Upper lobe of left lung (tissue), 6 donors: ENCODE data around the gene CMTM7. TPM values are rescaled to one million over a fixed set of nuclear protein-coding genes. Genes with fewer than 3 reads are reported as not detected.

Source experiments
- ATAC-seq, 2 donors: fragments of 200-7000 bp; cut with Tn5 transposase; one replicate each; pipeline ENCODE4 v1.9.1; 2022; ENCODE audit warnings: mild to moderate bottlenecking in 2 of 2, moderate library complexity in 2 of 2; ENCODE audit not compliant: low FRiP score in 2 of 2
- DNase-seq, 2 donors: peaks; one replicate each; pipeline ENCODE4 v3.0.0-alpha.2; 2019 to 2020
- H3K27ac ChIP-seq, 4 donors: fragments of 200-600 bp; sonication (generic); one replicate each; pipeline ENCODE4 v1.5.1; 2016 to 2019
- H3K27me3 ChIP-seq, 4 donors: fragments of 200-600 bp; sonication (generic); one replicate each; pipeline ENCODE4 v1.5.1; 2017 to 2019
- H3K36me3 ChIP-seq, 4 donors: fragments of 200-600 bp; sonication (generic); one replicate each; pipeline ENCODE4 v1.5.1; 2016 to 2019
- H3K4me1 ChIP-seq, 4 donors: fragments of 200-600 bp; sonication (generic); one replicate each; pipeline ENCODE4 v1.5.1; 2018 to 2019
- H3K4me3 ChIP-seq, 4 donors: fragments of 200-600 bp; sonication (generic); one replicate each; pipeline ENCODE4 v1.5.1; 2017 to 2019; ENCODE audit warnings: mild to moderate bottlenecking in 2 of 4, moderate library complexity in 1 of 4
- H3K9me3 ChIP-seq, 4 donors: fragments of 200-600 bp; sonication (generic); one replicate each; pipeline ENCODE4 v1.5.1; 2018 to 2019
- CTCF ChIP-seq, 6 experiments: fragments of 450-650 bp in 4 of 6; fragments of 200-600 bp in 2 of 6; sonication (generic) in 2 of 6; IDR thresholded peaks; one replicate each; pipeline ENCODE4 v1.5.1; 2016 to 2019; ENCODE audit warnings: antibody characterized with exemption in 6 of 6
- EP300 ChIP-seq, 4 donors: sonication (generic); formaldehyde crosslinking; IDR thresholded peaks; one replicate each; pipeline ENCODE4 v1.5.1; 2017; ENCODE audit warnings: antibody characterized with exemption in 4 of 4, control low read depth in 2 of 4
- POLR2A ChIP-seq, 4 donors: fragments of 450-650 bp; IDR thresholded peaks; one replicate each; pipeline ENCODE4 v1.5.1; 2016 to 2017; ENCODE audit warnings: antibody characterized with exemption in 4 of 4, mild to moderate bottlenecking in 2 of 4
- POLR2AphosphoS5 ChIP-seq, 2 donors: sonication (generic); formaldehyde crosslinking; IDR thresholded peaks; one replicate each; pipeline ENCODE4 v1.5.1; 2017; ENCODE audit warnings: antibody characterized with exemption in 2 of 2
- WGBS, 2 donors: methylation state at CpG; one replicate each; pipeline ENCODE4 v1.1.5; 2017 to 2018; 5-methylcytosine and 5-hydroxymethylcytosine counted together
- total RNA-seq, 6 donors: library from RNA; depleted of rRNA in 4 of 6; stranded (reverse); fragments of >200 nt in 4 of 6; gene quantifications; one replicate each; pipeline versions ENCODE4 v1.1.0 to v1.2.1, GENCODE V29; 2016 to 2021
- donor health status: DM: no; HTN: no; CAD: no; lungs with moderate emphysema.
- donor health status: DM: no; HTN: yes; CAD: no; lungs with severe emphysema.

Gene CMTM7
- total RNA-seq, 6 donors from 2014 or later = 39.4 to 103 (median 49.7) TPM

DNA sequence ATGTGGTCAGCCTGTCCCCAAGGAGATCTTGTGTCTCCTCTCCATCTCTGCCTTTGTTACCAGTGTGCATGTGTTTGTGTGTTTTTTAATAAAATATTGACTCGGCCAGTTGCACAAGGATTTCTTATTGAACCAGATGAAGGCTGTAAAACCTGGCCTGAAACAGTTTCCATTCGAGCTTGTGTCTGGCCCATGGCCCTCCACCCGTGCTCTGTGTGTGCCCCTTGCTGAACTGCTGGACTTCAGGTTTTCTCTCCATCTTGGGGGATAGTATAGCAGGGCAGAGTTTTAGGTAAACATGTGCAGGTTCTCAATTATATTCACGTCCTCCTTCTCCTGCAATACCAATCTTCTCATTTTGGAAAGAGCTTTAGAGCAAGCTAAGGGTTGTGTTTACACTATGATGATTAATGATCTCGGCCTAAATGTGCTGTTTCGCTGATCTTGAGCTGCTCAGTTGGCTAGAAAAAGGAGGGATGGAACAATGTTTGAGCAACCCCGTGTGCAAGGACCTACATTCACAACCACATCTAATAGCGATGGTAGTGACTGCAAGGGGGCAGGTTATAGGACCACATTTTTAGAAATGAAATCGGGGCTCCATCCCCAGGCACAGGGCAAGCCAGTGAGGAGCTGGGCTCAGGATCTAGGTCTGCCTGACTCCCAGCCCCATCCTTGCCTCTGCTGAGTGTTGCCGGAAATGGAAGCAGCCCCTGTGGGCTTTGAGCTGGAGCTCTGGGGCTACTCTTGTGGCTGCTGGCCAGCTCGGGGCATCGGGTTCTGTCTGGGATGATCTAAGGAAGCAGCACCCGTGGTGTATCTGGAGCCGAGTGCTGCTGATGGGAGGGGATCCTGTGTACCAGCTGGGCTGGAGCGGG, 63.3 kb downstream of the CMTM7 start:
- ATAC-seq = no peak
- WGBS, 2 donors = 85 to 92% methylated on average over 9 to 15 of the region's 15 CpGs

DNA sequence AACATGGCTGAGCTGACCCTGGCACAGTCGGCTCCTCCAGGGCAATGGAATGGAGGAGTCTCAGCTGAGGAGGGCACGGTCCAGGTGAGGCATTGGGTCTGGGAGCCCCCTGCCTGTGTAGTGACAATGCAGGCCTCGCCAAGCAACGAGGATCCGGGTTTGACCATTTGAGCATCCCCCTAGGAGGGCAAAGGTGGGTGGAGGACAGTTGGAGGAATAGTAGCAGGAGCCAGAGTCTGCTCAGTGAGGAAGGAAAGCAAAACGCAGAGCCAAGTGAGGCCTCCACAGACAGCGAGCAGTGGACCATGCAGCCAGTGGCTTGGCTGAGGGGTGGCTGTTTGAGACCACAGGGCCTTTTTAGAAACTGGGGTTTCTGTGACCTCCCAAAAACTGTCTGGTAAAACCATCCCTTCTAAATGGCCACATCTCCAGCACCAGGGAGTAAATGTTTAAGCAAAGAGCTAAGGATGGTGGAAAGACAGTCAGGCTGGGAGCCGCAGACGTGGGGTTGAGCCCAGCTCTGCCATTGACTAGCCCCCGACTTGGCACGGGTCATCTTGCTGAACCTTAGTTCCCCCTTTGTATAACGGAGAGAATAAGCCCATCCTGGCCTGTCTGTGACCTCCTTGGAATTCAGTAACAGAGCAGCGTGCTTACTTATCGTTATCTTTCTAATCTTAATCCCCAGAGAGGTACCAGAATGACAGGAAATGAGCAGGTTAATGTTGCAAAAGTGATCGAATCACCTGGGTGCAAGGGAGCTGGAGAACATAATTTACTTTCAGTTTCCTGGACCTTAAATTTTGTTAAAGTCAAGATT, 64.2 kb downstream of the CMTM7 start:
- Histone ChIP-seq H3K27me3 (no peaks in the 10 kb centered on the region), H3K4me1 (peaks cover 18 to 44% (median 21%) of the 10 kb centered on the region in 4 donors), H3K27ac (peak overlapping the region in 1 of 4 donors; percentile 40), H3K4me3 (no peak overlapping the region), H3K9me3 (no peaks in the 10 kb centered on the region), H3K36me3 (peaks cover 0 to 28% (median 15%) of the 10 kb centered on the region in 4 donors)
- DNase-seq (no peak), ATAC-seq (no peak)
- WGBS, 2 donors = 85 to 94% methylated on average over 15 of the region's 15 CpGs
- no peak for TF ChIP-seq CTCF (IDR thresholded peaks at IDR 0.05)
- no peak for TF ChIP-seq POLR2AphosphoS5 (IDR thresholded peaks at IDR 0.05)
- TF ChIP-seq EP300 (IDR thresholded peaks at IDR 0.05) = no peak
- no peak for TF ChIP-seq POLR2A (IDR thresholded peaks at IDR 0.05)

More for the DNA sequence above, 63.3 kb downstream of the CMTM7 start:
- DNase-seq = peak in 1 of 2 donors; percentile 33
- H3K4me1 ChIP-seq = peaks cover 15 to 35% (median 17%) of the 10 kb centered on the region in 4 donors
- TF ChIP-seq POLR2A (IDR thresholded peaks at IDR 0.05) = no peak
- TF ChIP-seq CTCF (IDR thresholded peaks at IDR 0.05) = no peak
- no peak for TF ChIP-seq POLR2AphosphoS5 (IDR thresholded peaks at IDR 0.05)
- no peak for TF ChIP-seq EP300 (IDR thresholded peaks at IDR 0.05)
- no peaks in the 10 kb centered on the region for H3K27me3 ChIP-seq
- H3K9me3 ChIP-seq = no peaks in the 10 kb centered on the region
- no peak overlapping the region for H3K4me3 ChIP-seq
- peaks cover 3 to 28% (median 17%) of the 10 kb centered on the region in 4 donors for H3K36me3 ChIP-seq
- no peak overlapping the region for H3K27ac ChIP-seq

GRCh38 chr3:32456429-32457130, 64.9 kb downstream of the CMTM7 start:
- H3K9me3 ChIP-seq = no peaks in the 10 kb centered on the region
- WGBS, 2 donors = 95 to 100% methylated on average over 5 to 11 of the region's 11 CpGs
- no peaks in the 10 kb centered on the region for H3K27me3 ChIP-seq
- ATAC-seq (no peak), DNase-seq (no peak)
- H3K4me3 ChIP-seq = no peak overlapping the region
- H3K27ac ChIP-seq = peak overlapping the region in 1 of 4 donors; percentile 40
- H3K4me1 ChIP-seq = peaks cover 21 to 51% (median 22%) of the 10 kb centered on the region in 4 donors
- peaks cover 0 to 25% (median 15%) of the 10 kb centered on the region in 4 donors for H3K36me3 ChIP-seq
- no peak for TF ChIP-seq POLR2AphosphoS5 (IDR thresholded peaks at IDR 0.05)
- TF ChIP-seq CTCF (IDR thresholded peaks at IDR 0.05) = no peak
- no peak for TF ChIP-seq EP300 (IDR thresholded peaks at IDR 0.05)
- no peak for TF ChIP-seq POLR2A (IDR thresholded peaks at IDR 0.05)

- 39 to 49% methylated on average over 8 to 9 of the region's 9 CpGs for WGBS, 2 donors
- peak overlapping the region; percentile 39 to 75 (median 60) for H3K27ac ChIP-seq
- no peak for DNase-seq
- TF ChIP-seq EP300 (IDR thresholded peaks at IDR 0.05) = no peak
- TF ChIP-seq POLR2AphosphoS5 (IDR thresholded peaks at IDR 0.05) = no peak
- TF ChIP-seq CTCF (IDR thresholded peaks at IDR 0.05) = no peak
- TF ChIP-seq POLR2A (IDR thresholded peaks at IDR 0.05) = peak in 1 of 4 donors; percentile 24
- H3K9me3 ChIP-seq = no peaks in the 10 kb centered on the region
- H3K4me3 ChIP-seq = peak overlapping the region in 1 of 4 donors; percentile 14
- ATAC-seq = peak; percentile 56 to 68
- H3K36me3 ChIP-seq = peaks cover 0 to 15% (median 7%) of the 10 kb centered on the region in 4 donors
- peaks cover 26 to 62% (median 31%) of the 10 kb centered on the region in 4 donors for H3K4me1 ChIP-seq
- H3K27me3 ChIP-seq = no peaks in the 10 kb centered on the region
Measured at GRCh38 chr3:32457971-32458471, 66.4 kb downstream of the CMTM7 start.
